AG04450 (cell line): Measurements from ENCODE around the gene CFAP68. TPM values are rescaled to one million over a fixed set of nuclear protein-coding genes. Genes with fewer than 3 reads are reported as not detected.
"Not testable (repeated sequence)": the region's sequence is repeated elsewhere in the genome, so short reads cannot be mapped to it uniquely, and the experiment has no call there.

Source experiments
- CTCF ChIA-PET: fragments of 300-600, 350-600 bp; formaldehyde crosslinking; extraction: SDS; loops from one replicate; lab custom pipeline; 2022; ENCODE audit warnings: antibody characterized with exemption, inconsistent platforms; lab: Charles Lee
- POLR2A ChIA-PET: fragments of 350-600 bp; formaldehyde crosslinking; extraction: SDS; loops from one replicate; lab custom pipeline; 2021; ENCODE audit warnings: antibody characterized with exemption, inconsistent platforms; lab: Yijun Ruan, JAX
- DNase-seq: peaks from one replicate; pipeline ENCODE4 v3.0.0-alpha.2; 2011; ENCODE audit warnings: low read depth, low spot score
- H3K27ac ChIP-seq: one replicate; pipeline ENCODE4 v1.5.1; 2012; ENCODE audit warnings: low read depth, low read length, control low read depth
- H3K27me3 ChIP-seq: one replicate; pipeline ENCODE4 v1.6.0; 2012; ENCODE audit warnings: low read length; ENCODE audit not compliant: control insufficient read depth, insufficient read depth
- H3K4me3 ChIP-seq: 2 replicates; pipeline ENCODE4 v1.5.1; 2011; ENCODE audit warnings: mild to moderate bottlenecking, low read depth, low read length, control low read depth
- H3K9me3 ChIP-seq: 2 replicates; pipeline ENCODE4 v1.5.1; 2012; ENCODE audit warnings: low read length; ENCODE audit not compliant: control insufficient read depth, insufficient read depth
- CTCF ChIP-seq: IDR thresholded peaks from 2 replicates; pipeline ENCODE4 v1.5.1; 2011; ENCODE audit warnings: low read depth, low read length, control low read depth, inconsistent platforms
- polyA plus RNA-seq: library from polyadenylated mRNA; depleted of rRNA; stranded (reverse); fragments of >200 nt; gene quantifications from 2 replicates; pipeline ENCODE4 v1.2.3, GENCODE V29; 2011

Gene CFAP68
- polyA plus RNA-seq, 1 experiment, result 45.1 TPM

DNA sequence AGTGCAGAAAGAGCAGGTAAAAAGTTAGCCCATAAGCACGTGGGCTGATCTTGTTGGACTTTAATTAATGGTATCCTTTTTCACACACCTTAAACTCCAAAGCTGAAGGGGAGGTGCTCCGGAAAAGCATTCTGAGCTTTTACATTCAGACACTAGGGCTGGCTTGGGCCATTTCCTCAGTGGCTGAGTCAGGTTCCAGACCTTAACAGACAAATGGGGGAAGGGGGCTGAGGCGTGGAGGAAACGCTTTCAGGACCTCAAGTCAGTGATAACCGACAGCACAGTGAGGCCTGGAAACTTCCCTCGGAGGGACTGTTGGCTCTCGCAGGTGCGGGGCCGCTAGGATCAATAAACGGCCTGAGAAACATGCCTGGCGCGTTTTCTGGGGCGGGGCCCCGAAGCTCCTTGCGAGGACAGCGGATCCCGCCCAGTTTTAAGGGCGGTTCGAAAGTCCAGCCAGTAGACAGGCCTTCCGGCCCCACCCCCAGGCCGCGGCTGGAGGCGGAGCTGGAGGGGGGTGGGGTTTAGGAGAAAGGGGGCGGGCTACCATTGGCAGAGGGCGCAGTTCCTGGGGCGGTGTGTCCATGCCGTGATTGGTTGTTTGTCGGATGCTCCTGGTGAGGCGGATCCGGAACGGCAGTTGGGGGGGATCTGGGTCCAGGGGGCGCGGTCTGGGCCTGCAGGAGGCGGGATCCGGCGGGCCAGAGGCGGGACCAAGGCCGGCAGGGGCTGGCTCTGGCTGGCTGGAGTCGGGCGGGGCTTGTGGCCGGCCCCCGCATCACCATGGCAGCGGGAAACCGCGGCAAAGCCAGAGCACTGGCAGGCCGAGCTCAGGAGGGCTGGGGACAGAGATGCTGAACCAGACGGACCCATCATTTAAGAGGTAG, 47.4 kb downstream of the CFAP68 start:
- peak overlapping the region; percentile 59 for H3K4me3 ChIP-seq
- ChIA-PET CTCF (interaction anchor here (0.6 to 2.2 kb wide), 7 partner anchors 9 to 70 kb away, joined by 3 to 13 read pairs (median 3); no protein-coding TSS in a partner anchor), POLR2A (interaction anchor here (0.5 to 1.7 kb wide), 9 partner anchors 13 to 155 kb away, joined by 3 to 8 read pairs (median 4); partner anchors contain the start of genes ALG9 and HSPB2)
- H3K9me3 ChIP-seq, result no peaks in the 10 kb centered on the region
- peak overlapping the region; percentile 47 for H3K27ac ChIP-seq
- no peaks in the 10 kb centered on the region for H3K27me3 ChIP-seq
- TF ChIP-seq CTCF, result no peak
- DNase-seq, result peak; percentile 95

GRCh38 chr11:111930472-111930871, 51.1 kb downstream of the CFAP68 start:
- no peaks in the 10 kb centered on the region for H3K9me3 ChIP-seq
- ChIA-PET POLR2A (no interaction called here), CTCF (interaction anchor here (0.6 to 3.7 kb wide), 10 partner anchors 15 to 482 kb away, joined by 3 to 42 read pairs (median 8); no protein-coding TSS in a partner anchor)
- TF ChIP-seq CTCF, result no peak
- H3K4me3 ChIP-seq, result no peak overlapping the region
- no peak overlapping the region for H3K27ac ChIP-seq
- no peak for DNase-seq
- H3K27me3 ChIP-seq, result no peaks in the 10 kb centered on the region

GRCh38 chr11:111932611-111932950, 53.2 kb downstream of the CFAP68 start:
- no peak for DNase-seq
- no peak for TF ChIP-seq CTCF
- ChIA-PET POLR2A (no interaction called here), CTCF (interaction anchor here (0.7 to 3.7 kb wide), 8 partner anchors 13 to 65 kb away, joined by 3 to 42 read pairs (median 12); no protein-coding TSS in a partner anchor)
- no peaks in the 10 kb centered on the region for H3K9me3 ChIP-seq
- no peaks in the 10 kb centered on the region for H3K27me3 ChIP-seq
- no peak overlapping the region for H3K27ac ChIP-seq
- no peak overlapping the region for H3K4me3 ChIP-seq

DNA sequence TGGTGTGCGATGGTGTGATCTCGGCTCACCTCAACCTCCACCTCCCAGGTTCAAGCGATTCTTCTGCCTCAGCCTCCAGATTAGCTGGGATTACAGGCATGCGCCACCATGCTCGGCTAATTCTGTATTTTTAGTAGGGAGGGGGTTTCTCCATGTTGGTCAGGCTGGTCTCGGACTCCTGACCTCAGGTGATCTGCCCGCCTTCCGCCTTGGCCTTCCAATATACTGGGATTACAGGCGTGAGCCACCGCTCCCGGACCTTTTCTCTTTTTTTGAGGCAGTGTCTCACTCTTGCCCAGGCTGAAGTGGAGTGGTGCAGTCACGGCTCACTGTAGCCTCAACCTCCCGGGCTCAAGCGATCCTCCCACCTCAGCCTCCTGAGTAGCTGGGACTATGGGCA, 53.8 kb downstream of the CFAP68 start:
- H3K4me3 ChIP-seq, H3K9me3 ChIP-seq, DNase-seq, POLR2A ChIA-PET, H3K27ac ChIP-seq, H3K27me3 ChIP-seq: not testable (repeated sequence)
- CTCF ChIA-PET, result interaction anchor here (1.3 to 7.4 kb wide), 3 partner anchors 49 to 286 kb away, joined by 3 to 52 read pairs (median 15); no protein-coding TSS in a partner anchor

- no peak overlapping the region for H3K27ac ChIP-seq
- no peaks in the 10 kb centered on the region for H3K27me3 ChIP-seq
- no peak overlapping the region for H3K4me3 ChIP-seq
- ChIA-PET CTCF (interaction anchor here (0.6 to 7.4 kb wide), 6 partner anchors 10 to 382 kb away, joined by 3 to 52 read pairs (median 4); no protein-coding TSS in a partner anchor), POLR2A (interaction anchor here (0.6 kb wide), 1 partner anchor 44 kb away, joined by 3 read pairs; no protein-coding TSS in a partner anchor)
- no peaks in the 10 kb centered on the region for H3K9me3 ChIP-seq
- DNase-seq, result no peak
- no peak for TF ChIP-seq CTCF
These were observed 54.5 kb downstream of the CFAP68 start for GRCh38 chr11:111933872-111934271.
